Measurements from ENCODE around the gene CHAF1B.
A peak's percentile ranks its signal among the peaks of the same experiment; 100 is the strongest.
"Not testable (repeated sequence)": the region's sequence is repeated elsewhere in the genome, so short reads cannot be mapped to it uniquely, and the experiment has no call there.

CHAF1B gene

GRCh38 chr21:36385233-36386030, at the start of gene CHAF1B:
Gene CHAF1B, plus strand, starts transcription at chr21:36385392. Its CDS starts 745 bp downstream, at chr21:36386137.
- peak; percentile 75 for DNase-seq

GRCh38 chr21:36337099-36337509, 48.1 kb upstream of the CHAF1B start:
- DNase-seq = no peak

- DNase-seq = no peak
These were observed 46.2 kb upstream of the CHAF1B start for GRCh38 chr21:36338975-36339374.

GRCh38 chr21:36342581-36342980, 42.6 kb upstream of the CHAF1B start:
- DNase-seq = not testable (repeated sequence)

- no peak for DNase-seq
These were observed 40.3 kb upstream of the CHAF1B start for GRCh38 chr21:36344931-36345330.

GRCh38 chr21:36347278-36347961, 37.8 kb upstream of the CHAF1B start:
- DNase-seq = no peak

GRCh38 chr21:36347962-36348328, 37.2 kb upstream of the CHAF1B start:
- no peak for DNase-seq

GRCh38 chr21:36349315-36349714, 35.9 kb upstream of the CHAF1B start:
- DNase-seq = no peak

- DNase-seq = no peak
These were observed 34.8 kb upstream of the CHAF1B start for GRCh38 chr21:36350282-36350910.

- DNase-seq = no peak
These were observed 30.1 kb upstream of the CHAF1B start for GRCh38 chr21:36354918-36355680.

GRCh38 chr21:36355868-36356267, 29.3 kb upstream of the CHAF1B start:
- DNase-seq = no peak

GRCh38 chr21:36359185-36359584, 26.0 kb upstream of the CHAF1B start:
- DNase-seq = no peak

GRCh38 chr21:36369064-36369685, 16.0 kb upstream of the CHAF1B start:
- DNase-seq = no peak

GRCh38 chr21:36375994-36376393, 9.2 kb upstream of the CHAF1B start:
- DNase-seq = no peak

GRCh38 chr21:36377391-36377842, 7.8 kb upstream of the CHAF1B start:
- DNase-seq = no peak

GRCh38 chr21:36379251-36379650, 5.9 kb upstream of the CHAF1B start:
- DNase-seq = no peak

- no peak for DNase-seq
These were observed 3.2 kb upstream of the CHAF1B start for GRCh38 chr21:36381841-36382589.

GRCh38 chr21:36382722-36383121, 2.5 kb upstream of the CHAF1B start:
- not testable (repeated sequence) for DNase-seq

- DNase-seq = no peak
These were observed 333 bp upstream of the CHAF1B start for GRCh38 chr21:36384885-36385232.

GRCh38 chr21:36386031-36386642, 945 bp downstream of the CHAF1B start:
- DNase-seq = no peak

GRCh38 chr21:36388096-36388495, 2.9 kb downstream of the CHAF1B start:
- no peak for DNase-seq
